NCI-H1417 (cell line): Measurements from ENCODE around the gene ARL15.

Experiments
- DNase-seq, 3 experiments: peaks; one replicate each; lab custom pipeline; 2025; lab: John Stamatoyannopoulos, UW

ARL15 gene

DNA sequence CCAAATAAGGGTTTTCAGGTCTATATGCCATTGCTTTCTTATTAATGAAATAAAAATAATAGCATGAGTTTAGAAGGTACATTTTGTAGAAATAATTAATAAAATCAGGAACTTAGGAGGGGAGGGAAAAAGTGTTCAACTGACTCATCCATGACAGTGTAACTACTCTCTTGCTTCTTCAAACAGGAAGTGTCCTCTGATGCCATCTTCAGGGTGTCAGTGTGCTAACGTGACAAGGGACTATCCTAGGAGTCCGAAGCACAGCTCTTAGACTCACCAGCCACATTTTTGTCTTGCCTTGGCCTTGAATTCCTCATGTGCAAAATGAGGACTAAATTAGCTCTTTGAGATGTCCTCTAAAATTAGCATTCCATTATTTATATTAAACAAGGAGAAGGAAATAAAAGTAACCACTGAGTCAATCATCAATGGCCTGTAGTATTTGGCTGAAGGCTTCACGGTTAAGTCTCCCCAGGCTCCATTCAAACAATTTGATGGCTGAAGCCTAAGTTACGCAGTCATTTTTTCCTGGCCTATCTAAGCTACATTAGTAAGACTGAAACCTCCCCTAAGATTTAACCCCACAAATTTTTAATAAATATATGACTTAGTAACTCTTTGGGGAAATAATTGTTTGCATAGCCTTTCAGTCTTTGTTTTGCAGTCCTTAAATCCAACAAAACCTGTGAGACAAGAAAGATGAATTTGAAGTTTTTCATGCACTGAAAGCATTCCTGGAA is 151.1 kb downstream of the ARL15 start:
- DNase-seq: peak in 2 of 3 experiments; percentile 1 to 17

DNA sequence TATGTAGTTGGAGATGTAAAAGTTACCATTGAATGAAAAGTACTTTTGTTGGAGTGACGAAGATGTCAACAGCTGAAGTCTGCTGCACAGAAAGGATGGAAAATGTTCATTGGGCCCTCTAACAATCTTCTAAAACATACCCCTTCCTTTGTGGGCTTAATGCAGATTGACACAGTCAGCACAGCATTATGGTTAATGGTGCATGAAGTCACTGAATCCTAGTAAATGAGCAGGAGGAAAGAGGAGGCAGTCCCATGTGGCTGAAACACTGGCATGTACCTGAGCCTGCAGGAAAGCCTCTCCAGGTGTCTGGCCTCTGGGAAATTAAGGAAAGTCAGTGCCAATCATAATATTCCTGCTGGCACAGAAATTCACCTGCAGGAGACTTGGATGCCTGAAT is 153.8 kb downstream of the ARL15 start:
- peak; percentile 4 to 76 (median 53) for DNase-seq

DNA sequence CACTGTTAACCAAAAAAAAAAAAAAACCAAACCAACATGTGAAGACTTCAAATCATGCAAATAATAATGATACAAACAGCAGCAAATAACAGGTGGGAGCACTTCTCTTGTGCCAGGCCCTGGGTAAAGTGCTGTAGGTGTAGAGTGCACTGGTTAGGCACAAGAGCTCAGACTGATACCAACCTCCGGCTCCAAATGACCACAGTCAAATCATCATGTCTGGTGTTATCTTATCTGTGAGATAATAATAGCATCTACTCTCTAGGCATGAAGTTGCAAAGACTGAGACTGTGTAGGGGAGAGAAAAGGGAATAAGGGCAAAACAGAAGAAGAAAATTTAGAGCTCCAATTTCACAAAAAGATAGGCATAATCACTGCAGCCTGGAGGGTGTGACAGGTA is 159.5 kb downstream of the ARL15 start:
- no peak for DNase-seq

DNA sequence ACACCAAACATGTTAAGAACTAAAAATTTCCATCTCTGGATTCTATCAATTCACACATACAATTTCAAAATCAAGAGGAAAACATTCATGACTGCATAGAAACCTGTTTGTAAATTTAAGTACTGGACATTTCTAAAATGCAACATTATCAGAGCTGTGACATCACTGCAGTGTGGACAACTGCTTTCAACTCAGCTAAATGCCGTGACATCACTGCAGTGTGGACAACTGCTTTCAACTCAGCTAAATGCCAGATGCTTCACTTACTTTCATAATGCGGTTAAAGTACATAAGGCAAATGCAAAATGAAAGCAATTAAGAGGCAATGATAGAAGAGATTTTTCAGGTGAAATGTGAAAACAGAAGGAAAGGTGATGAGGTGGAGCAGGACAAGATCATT is 161.5 kb downstream of the ARL15 start:
- DNase-seq: peak in 2 of 3 experiments; percentile 8 to 78

GRCh38 chr5:54148067-54148845 is 162.1 kb downstream of the ARL15 start:
- DNase-seq: peak in 1 of 3 experiments; percentile 11

- peak in 1 of 3 experiments; percentile 13 for DNase-seq
Measured at GRCh38 chr5:54146916-54147315, 163.5 kb downstream of the ARL15 start.

DNA sequence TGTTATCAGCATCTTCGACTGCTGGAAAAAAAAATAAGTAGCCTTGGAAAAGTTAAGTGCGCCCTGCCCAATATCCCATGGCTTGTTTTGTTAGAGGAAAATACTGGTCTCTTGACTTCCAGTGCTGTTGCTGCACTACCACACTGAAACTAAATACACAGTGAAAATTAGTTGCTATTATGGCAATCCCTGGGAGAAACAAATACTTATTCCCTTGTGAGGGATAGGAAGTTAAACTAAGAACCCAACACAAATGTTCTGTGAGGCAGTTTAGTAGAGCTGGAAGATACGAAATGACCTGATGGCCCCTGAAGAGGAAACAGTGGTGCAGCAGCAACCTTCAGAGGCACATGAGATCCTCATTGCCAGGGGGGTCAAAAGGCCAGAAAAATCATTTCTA is 164.0 kb downstream of the ARL15 start:
- no peak for DNase-seq

GRCh38 chr5:54140247-54140840 is 170.0 kb downstream of the ARL15 start:
- no peak for DNase-seq

GRCh38 chr5:54136516-54137440 is 173.6 kb downstream of the ARL15 start:
- no peak for DNase-seq

GRCh38 chr5:54135042-54135441 is 175.3 kb downstream of the ARL15 start:
- DNase-seq: no peak

- no peak for DNase-seq
Measured at GRCh38 chr5:54133917-54134316, 176.5 kb downstream of the ARL15 start.

- DNase-seq: no peak
Measured at GRCh38 chr5:54120473-54120872, 189.9 kb downstream of the ARL15 start.

- no peak for DNase-seq
Measured at GRCh38 chr5:54117957-54118356, 192.4 kb downstream of the ARL15 start.

GRCh38 chr5:54115735-54116403 is 194.5 kb downstream of the ARL15 start:
- DNase-seq: peak in 1 of 3 experiments; percentile 27

DNA sequence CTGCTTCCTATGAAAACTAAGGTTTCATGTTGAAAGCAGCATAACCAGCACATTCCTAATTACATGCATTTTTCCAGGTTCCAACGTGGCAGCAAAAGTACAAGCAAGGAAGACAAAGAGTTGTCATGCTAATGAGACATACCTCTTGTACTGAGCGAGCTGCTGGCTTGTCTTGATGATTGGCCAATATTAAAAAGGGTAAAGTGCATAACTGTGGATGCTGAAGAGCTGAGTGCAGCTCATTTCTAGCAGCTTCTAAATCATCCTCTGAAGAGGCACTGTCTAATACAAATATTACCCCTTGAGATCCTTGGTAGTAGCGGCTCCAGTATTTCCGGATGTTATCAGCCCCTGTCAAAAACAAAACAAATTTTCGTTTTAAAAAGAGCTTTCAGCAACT is 197.3 kb downstream of the ARL15 start:
- no peak for DNase-seq

DNA sequence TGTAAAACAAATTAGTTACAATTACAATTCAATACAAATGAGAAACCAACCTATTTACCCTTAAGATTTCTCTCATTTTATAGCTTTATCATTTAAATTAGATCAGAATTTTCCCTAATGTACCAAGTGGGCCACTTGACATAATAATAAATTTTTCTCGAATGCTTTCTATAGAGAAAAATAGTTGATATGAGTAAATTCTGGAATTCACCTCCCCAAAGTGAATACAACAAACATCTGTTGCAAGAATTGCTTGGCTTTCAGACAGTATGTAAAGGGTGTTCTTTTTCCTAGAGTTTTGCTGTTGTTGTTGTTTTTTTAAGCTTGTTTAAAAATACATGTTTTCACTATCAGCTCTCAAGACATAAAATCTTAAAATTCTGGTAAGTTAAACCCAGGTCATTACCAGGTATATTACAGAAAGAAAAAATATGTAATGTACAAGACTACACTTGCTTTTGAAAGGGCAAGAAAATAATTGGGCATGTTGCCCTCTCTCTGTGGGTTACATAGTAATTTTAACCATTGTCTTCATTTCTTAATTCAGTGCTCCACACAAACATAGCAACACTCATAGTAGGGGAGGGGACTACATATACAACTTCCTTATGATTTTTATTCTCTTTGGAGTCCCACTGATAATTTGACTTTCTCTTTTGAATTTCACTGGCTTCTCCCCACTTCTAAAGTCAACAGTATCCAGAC is 200.6 kb downstream of the ARL15 start:
- DNase-seq: no peak

GRCh38 chr5:54108136-54108535 is 202.2 kb downstream of the ARL15 start:
- no peak for DNase-seq

DNA sequence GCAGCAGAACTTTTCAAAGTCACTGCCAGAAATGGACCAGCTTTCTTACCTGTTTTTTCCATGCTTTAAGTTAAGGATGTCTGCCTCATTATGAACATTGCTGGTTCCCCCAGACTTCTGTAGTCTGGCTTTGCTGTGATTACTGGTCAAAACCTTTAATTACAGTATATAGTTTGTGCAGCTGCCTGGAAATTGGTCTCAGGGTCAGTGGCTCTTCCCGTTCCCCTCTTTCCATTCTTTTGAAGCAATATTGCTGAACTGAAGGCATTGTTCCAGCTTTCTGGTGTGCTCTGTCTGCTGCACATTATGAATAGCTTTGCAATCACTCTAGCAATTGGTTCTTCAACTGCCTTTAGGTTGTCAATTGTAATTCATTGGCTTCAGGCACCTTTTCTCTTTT is 206.5 kb downstream of the ARL15 start:
- DNase-seq: peak in 2 of 3 experiments; percentile 19 to 81

- no peak for DNase-seq
Measured at GRCh38 chr5:54098267-54098666, 212.1 kb downstream of the ARL15 start.

DNA sequence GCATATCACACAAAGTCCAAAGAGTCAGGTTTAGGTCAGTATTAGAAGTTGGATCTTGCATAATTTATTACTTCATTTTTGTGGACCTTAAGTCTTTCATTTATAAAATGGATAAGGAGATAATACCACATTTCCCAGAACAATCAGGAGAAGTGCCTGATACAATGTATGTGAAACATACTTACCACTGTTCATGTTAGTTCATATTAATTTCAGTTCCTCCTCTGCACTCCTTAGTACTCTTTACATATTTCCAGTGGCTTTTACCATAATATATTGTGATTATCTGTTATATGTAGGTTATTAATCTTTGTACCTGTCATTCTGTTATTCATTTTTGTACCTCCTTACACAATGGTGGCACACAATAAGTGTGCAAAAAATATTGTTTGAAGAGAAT is 214.4 kb downstream of the ARL15 start:
- no peak for DNase-seq

DNA sequence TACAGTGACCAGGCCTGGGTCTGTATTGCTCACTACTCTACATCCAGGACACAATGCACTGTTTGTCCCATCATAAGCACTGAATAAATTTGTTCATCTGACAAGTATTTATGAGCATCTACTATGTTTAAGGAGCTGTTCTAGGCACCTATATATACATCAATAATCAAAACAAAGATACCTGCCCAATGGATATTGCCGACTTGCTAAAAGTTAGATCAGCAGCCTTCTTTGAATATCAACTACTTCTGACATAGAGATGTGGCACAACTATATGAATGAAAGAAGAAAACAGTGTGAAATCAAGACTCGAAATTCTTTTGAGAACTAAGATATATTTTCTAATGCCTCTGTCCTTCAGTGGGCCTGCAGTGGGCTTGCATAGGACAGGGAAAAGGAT is 215.7 kb downstream of the ARL15 start:
- no peak for DNase-seq
